ENCODE results near the gene ZNF32. TPM values are rescaled to one million over a fixed set of nuclear protein-coding genes. Genes with fewer than 3 reads are reported as not detected.

Gene ZNF32
- total and polyA plus RNA-seq, 2 of the 4 experiments (the other 2 are of a cell fraction), result 30.1 to 31.2 TPM

GRCh38 chr10:43667317-43667731 lies 18.6 kb upstream of the ZNF32 start:
- no peak overlapping the region for H3K56ac ChIP-seq (ENCODE audit: extremely low read depth, insufficient read depth, low read length)
- no peaks in the 10 kb centered on the region for H4K20me1 ChIP-seq (ENCODE audit: insufficient read depth, low read length)
- H2AFZ ChIP-seq (replicated peaks; ENCODE audit: low read length, poor library complexity), result peak overlapping the region; percentile 87
- intact Hi-C loops (cut with micrococcal nuclease), result no loop called here
- DNase-seq, result peak; percentile 13
- no peaks in the 10 kb centered on the region for H3K9me1 ChIP-seq (ENCODE audit: insufficient read depth, low read length)
- H2BK5ac ChIP-seq (ENCODE audit: low read depth, low read length, poor library complexity, severe bottlenecking), result no peak overlapping the region
- H4K5ac ChIP-seq (ENCODE audit: low read depth, low read length), result no peak overlapping the region
- H3K4ac ChIP-seq (ENCODE audit: low read depth, low read length), result no peak overlapping the region
- H3K4me3 ChIP-seq (ENCODE audit: insufficient read depth, low read depth, low read length), result no peak overlapping the region
- H3K4me1 ChIP-seq (ENCODE audit: control insufficient read depth, insufficient read depth, low read length), result no peaks in the 10 kb centered on the region; the same call in 1 of the 2 replicates
- H3K79me1 ChIP-seq (ENCODE audit: low read depth in 1 of 2, low read length in 2 of 2), result no peaks in the 10 kb centered on the region
- TF ChIP-seq CHD1 (IDR thresholded peaks at IDR 0.05; ENCODE audit: low read depth, low read length) (no peak), ELK1 (IDR thresholded peaks at IDR 0.05; ENCODE audit: borderline replicate concordance, low read depth, low read length) (no peak), SMC3 (IDR thresholded peaks at IDR 0.05; ENCODE audit: low read depth, low read length) (0 out of 2 replicates have a peak, but pooled peaks have one; percentile 20), RFX5 (IDR thresholded peaks at IDR 0.05; ENCODE audit: low read depth, low read length) (no peak), MAZ (IDR thresholded peaks at IDR 0.05; ENCODE audit: borderline replicate concordance, low read depth, low read length) (no peak), RAD21 (IDR thresholded peaks at IDR 0.05; ENCODE audit: low read length) (no peak; the same call in 1 of the 2 replicates), CTCF (conservative IDR thresholded peaks at IDR 0.05; ENCODE audit: low read depth, low read length) (peak; percentile 24; the same call in 1 of the 2 replicates)
- H3K36me3 ChIP-seq (ENCODE audit: control insufficient read depth, insufficient read depth, low read length), result no peaks in the 10 kb centered on the region
- no peak overlapping the region; the same call in 1 of the 2 replicates for H4K91ac ChIP-seq (ENCODE audit: insufficient read depth, low read depth, low read length)
- H2BK20ac ChIP-seq (ENCODE audit: low read depth, low read length), result no peak overlapping the region
- no peaks in the 10 kb centered on the region for H3K9me3 ChIP-seq (ENCODE audit: control insufficient read depth, insufficient read depth, low read length)
- dilution Hi-C loops (cut with HindIII; ENCODE audit: low sequenced_read_pairs, unreplicated experiment), result no loop called here
- H2BK120ac ChIP-seq (ENCODE audit: low read depth, low read length), result no peak overlapping the region
- H3K4me2 ChIP-seq (ENCODE audit: low read depth, low read length), result peak overlapping the region; percentile 19; the same call in 1 of the 2 replicates
- no peak overlapping the region for H3K18ac ChIP-seq (ENCODE audit: low read depth, low read length)
- in situ Hi-C loops (cut with MboI; ENCODE audit: low sequenced_read_pairs), result no loop called here
- no peak overlapping the region for H2BK15ac ChIP-seq (ENCODE audit: low read depth, low read length)
- 11% methylated on average over 19 of the region's 35 CpGs; no CpG with 5 or more reads in 1 of the 2 experiments for WGBS, 2 experiments (ENCODE audit: extremely low coverage in 2 of 2, insufficient read length in 1 of 2)
- peaks cover 2% of the 10 kb centered on the region; the same call in 1 of the 2 replicates for H3K27me3 ChIP-seq (ENCODE audit: control insufficient read depth, insufficient read depth, low read length)
- POLR2A ChIA-PET (ENCODE audit: unreplicated experiment), result no interaction called here
- H2AK9ac ChIP-seq (replicated peaks; ENCODE audit: low read depth, low read length, poor library complexity), result no peak overlapping the region
- CTCF ChIA-PET, result no interaction called here
- H3K27ac ChIP-seq (ENCODE audit: insufficient read depth, low read length), result no peak overlapping the region
- H3K14ac ChIP-seq (replicated peaks; ENCODE audit: low read depth, low read length), result no peak overlapping the region
- H3K9ac ChIP-seq (ENCODE audit: low read depth, low read length), result 0 out of 2 replicates have a peak overlapping the region, but pooled peaks have one; percentile 5
- ATAC-seq (ENCODE audit: low read depth), result peak; percentile 88
- H4K8ac ChIP-seq (ENCODE audit: low read depth in 2 of 2, low read length in 2 of 2), result 0 out of 4 replicates have a peak overlapping the region, but pooled peaks of 1 of the 2 experiments have one; percentile 7
- BruUV-seq (replicated peaks), result no TSS peak
- no peak overlapping the region for H3K23ac ChIP-seq (ENCODE audit: low read depth, low read length)
- H2AK5ac ChIP-seq (ENCODE audit: low read depth, low read length), result no peak overlapping the region
